GM12892 (cell line): ENCODE results near the gene IVD.

Experiments
- POLR2A ChIP-seq: IDR thresholded peaks from 2 replicates; pipeline ENCODE4 v1.6.1; 2011; ENCODE audit warnings: low read depth, low read length, control low read depth
- POLR2AphosphoS5 ChIP-seq: IDR thresholded peaks from 2 replicates; pipeline ENCODE4 v1.6.1; 2011; ENCODE audit warnings: low read depth, low read length, control low read depth

- TF ChIP-seq POLR2AphosphoS5 = no peak
- no peak for TF ChIP-seq POLR2A
Observed at GRCh38 chr15:40360015-40360414, 45.6 kb upstream of the IVD start.
